IMR-90 (cell line): ENCODE measurements around the gene GGCT.

Experiments
- CTCF ChIP-seq: conservative IDR thresholded peaks from 2 replicates; pipeline ENCODE4 v1.5.1; 2012; ENCODE audit warnings: mild to moderate bottlenecking, low read depth, low read length, improper control_type of control experiment
- ELK1 ChIP-seq: fragments of 150-350 bp; IDR thresholded peaks from 2 replicates; pipeline ENCODE4 v1.6.1; 2016; ENCODE audit warnings: low read depth, mild to moderate bottlenecking, low read length, moderate library complexity, borderline replicate concordance
- MAFK ChIP-seq: IDR thresholded peaks from 2 replicates; pipeline ENCODE4 v1.6.1; 2012; ENCODE audit warnings: low read depth, low read length, improper control_type of control experiment
- MXI1 ChIP-seq: IDR thresholded peaks from 2 replicates; pipeline ENCODE4 v1.6.1; 2012; ENCODE audit warnings: low read depth, mild to moderate bottlenecking, low read length, moderate library complexity, borderline replicate concordance
- NFE2L2 ChIP-seq: fragments of 150-350 bp; IDR thresholded peaks from 2 replicates; pipeline ENCODE4 v1.6.1; 2016; ENCODE audit warnings: low read depth, mild to moderate bottlenecking, low read length
- POLR2A ChIP-seq: IDR thresholded peaks from 2 replicates; pipeline ENCODE4 v1.6.1; 2012; ENCODE audit warnings: mild to moderate bottlenecking, low read depth, low read length
- RFX5 ChIP-seq: IDR thresholded peaks from 2 replicates; pipeline ENCODE4 v1.8.0; 2012; ENCODE audit warnings: low read depth, mild to moderate bottlenecking, low read length, moderate library complexity
- USF2 ChIP-seq: fragments of 150-350 bp; IDR thresholded peaks from 2 replicates; pipeline ENCODE4 v1.6.1; 2017; ENCODE audit warnings: mild to moderate bottlenecking, antibody characterized with exemption, low read length, low read depth

GRCh38 chr7:30514776-30515175 is 10.1 kb upstream of the GGCT start:
- no peak for TF ChIP-seq CTCF
- TF ChIP-seq NFE2L2, result no peak
- no peak for TF ChIP-seq MXI1
- no peak for TF ChIP-seq POLR2A
- no peak for TF ChIP-seq RFX5
- no peak for TF ChIP-seq ELK1
- no peak for TF ChIP-seq USF2
- no peak for TF ChIP-seq MAFK
